Measurements from ENCODE around the gene EPN2.

DNA sequence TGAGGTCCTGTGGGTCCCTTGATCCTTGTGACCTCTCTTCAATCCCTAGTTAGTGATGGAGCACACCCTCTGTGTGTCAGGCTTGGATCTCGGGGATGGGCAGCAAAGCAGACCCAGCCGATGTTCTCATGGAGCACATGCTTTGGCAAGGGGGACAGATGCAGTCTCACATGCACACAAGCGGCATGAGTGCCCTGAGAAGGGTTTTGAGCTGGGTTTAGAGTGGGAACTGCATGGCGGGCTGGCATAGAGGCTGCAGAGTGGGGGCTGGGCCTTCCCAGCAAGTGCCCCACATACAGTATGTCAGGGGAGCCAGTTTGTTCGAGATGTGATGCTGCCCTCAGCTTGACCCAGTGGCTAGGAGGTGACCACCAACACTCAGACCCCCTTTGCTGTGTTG lies 83.7 kb downstream of the EPN2 start:
- TF ChIP-seq, protein P1, sequence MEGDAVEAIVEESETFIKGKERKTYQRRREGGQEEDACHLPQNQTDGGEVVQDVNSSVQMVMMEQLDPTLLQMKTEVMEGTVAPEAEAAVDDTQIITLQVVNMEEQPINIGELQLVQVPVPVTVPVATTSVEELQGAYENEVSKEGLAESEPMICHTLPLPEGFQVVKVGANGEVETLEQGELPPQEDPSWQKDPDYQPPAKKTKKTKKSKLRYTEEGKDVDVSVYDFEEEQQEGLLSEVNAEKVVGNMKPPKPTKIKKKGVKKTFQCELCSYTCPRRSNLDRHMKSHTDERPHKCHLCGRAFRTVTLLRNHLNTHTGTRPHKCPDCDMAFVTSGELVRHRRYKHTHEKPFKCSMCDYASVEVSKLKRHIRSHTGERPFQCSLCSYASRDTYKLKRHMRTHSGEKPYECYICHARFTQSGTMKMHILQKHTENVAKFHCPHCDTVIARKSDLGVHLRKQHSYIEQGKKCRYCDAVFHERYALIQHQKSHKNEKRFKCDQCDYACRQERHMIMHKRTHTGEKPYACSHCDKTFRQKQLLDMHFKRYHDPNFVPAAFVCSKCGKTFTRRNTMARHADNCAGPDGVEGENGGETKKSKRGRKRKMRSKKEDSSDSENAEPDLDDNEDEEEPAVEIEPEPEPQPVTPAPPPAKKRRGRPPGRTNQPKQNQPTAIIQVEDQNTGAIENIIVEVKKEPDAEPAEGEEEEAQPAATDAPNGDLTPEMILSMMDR (IDR thresholded peaks at IDR 0.05), result no peak
- TF ChIP-seq POLR2AphosphoS5 (IDR thresholded peaks at IDR 0.05) (no peak), POLR2A (IDR thresholded peaks at IDR 0.05) (no peak), EP300 (IDR thresholded peaks at IDR 0.05) (no peak)
